NCI-H2171 treated with DMSO at 0.1 percent for 48 hours (cell line): ENCODE data around the gene TRPM4.
"Not testable (repeated sequence)": the region's sequence is repeated elsewhere in the genome, so short reads cannot be mapped to it uniquely, and the experiment has no call there.

Experiments used
- DNase-seq: peaks from one replicate; lab custom pipeline; 2025; lab: John Stamatoyannopoulos, UW

Gene TRPM4

DNA sequence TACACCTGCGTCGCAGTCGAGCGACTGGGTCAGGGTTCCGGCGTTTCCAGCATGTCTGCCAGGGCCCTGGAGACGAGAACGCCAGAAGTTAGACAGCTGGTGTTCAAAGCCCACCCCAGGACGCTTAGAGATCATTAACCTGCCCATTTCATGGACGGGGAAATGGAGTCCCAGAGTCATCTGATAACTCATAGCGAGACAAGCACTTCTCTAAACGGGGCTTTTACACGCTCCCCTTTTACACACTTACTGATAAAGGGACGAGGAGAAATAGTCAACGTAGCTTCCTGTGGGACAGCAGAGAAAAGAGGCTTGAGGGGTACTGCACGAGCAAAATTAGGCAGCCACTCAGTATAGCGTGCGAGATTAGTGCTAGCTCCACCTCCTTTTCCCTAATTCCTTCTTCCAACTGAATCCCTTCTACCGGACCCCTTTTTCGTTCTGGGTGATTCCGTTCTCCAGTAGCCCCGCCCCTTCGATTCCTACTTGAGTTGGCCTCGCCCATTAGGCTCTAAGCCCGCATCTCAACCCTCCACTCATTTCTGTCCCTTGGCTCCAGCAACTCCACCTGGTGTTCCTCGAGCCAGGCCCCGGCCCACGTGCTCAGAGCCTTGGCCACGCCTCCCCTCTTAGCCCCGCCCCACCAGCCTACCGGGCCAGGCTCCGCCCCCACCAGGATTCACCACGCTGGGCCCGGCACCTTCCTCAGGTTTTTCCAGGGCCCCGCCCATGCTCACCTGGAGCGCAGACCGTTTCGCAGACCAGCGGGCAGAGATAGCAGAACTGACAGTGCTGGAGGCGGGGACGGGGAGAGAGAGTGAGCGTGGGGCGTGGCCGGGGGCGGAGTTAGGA, 6.1 kb upstream of the TRPM4 start:
- DNase-seq = peak; percentile 92

DNA sequence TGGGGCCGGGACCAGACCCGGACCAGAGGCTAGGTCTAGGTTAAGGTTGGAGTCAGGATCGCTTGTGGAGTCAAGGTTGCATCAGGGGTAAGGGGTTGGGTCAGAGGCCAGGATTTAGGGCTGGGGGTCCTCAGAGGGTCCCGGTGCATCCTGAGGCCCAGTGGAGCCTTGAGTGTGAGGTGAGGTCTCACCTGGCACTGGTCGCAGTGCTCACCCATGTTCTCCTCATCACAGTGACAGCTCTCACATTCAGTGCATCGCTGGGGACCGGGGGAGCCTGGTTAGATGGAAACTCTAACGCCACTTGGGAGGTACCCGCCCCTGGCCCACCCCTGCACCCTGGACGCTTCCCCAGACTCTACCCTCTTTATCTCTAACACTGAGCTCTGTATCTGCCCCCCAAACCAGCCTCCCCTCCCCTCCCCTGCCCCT, 5.5 kb upstream of the TRPM4 start:
- no peak for DNase-seq

DNA sequence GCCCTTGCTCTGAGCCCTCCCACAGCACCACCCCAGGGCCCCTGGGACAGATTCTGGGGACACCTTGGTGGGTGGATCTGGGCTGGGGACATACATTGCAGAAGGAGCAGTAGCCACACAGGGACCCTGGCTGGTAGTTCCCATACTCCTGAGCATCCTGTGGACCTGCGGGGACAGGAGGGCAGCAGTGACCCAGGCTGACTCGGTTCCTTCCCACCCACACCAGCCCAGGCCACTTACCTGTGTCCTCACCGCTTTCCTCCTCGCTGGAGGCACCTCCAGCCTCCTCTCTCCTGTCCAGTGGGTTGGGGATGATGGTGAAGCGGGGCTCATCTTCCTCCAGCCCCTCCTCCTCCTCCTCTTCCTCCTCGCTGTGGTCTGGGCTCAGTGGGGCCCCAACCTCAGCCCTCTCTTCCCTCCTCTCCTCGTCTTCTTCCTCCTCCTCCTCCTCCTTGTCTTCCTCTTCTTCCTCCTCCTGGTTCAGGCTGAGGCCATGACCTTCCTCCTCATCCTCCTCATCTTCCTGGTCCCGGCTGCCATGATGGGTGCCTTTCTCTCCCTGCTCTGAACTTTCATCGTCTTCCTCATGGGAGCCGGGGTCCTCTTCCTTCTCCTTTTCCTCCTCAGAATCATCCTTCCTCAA, 4.3 kb upstream of the TRPM4 start:
- DNase-seq = no peak

DNA sequence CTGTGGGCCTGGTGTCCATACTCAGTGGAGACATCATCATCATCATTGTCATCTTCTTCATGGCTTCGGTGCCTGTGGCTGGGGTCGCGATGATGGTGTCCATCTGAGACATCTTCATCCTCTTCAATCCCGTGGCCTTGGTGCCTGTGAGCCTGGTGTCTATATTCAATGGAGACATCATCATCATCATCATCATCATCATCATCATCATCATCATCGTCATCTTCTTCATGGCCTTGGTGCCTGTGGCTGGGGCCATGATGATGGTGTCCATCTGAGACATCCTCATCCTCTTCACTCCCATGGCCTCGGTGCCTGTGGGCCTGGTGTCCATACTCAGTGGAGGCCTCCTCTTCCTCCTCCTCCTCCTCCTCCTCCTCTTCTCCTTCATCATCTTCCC, 3.3 kb upstream of the TRPM4 start:
- DNase-seq = no peak

DNA sequence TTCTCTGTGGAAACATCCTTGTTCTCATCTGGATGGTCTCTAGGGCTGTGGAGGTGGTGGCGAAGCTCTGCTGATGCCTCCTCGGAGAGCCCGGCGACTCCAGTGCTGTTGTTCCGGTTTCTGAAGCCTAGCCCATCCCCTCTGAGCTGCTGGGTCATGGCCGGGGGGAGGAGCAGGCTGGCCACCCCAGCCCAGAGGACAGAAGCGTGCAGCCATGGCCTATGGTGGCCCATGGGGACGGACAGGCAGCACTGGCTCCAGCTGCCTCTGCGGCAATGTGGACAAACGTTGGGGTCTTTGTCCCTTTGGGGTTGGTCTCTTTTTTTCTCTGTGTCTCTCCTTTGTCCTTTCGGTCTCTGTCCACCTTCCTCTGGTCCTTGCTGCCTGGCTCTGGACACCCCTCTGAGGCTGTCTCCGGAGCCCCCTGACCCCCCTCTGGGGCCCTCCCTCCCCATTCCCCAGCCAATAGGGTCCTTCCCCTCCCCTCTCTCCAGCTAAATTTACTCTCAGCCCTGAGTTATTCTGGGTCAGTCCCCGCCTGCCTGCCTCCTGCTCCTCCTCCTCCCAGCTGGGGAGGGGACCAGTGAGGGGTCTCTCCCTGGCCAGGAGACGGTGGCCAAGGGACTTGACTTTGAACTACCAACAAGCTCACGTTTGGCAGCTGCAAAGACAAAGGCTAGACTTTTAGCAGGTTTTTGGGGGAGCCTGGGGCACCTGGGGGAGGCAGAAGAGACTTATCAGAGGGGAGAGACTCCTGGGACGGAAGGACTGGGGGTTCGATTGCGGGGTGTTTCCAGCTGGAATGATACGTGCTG, 2.4 kb upstream of the TRPM4 start, which contains the start of gene HRC:
Gene HRC (minus strand): TSS at position 392 of the 815 bp plus-strand sequence. CDS start 159 bp downstream, at position 233.
- no peak for DNase-seq

DNA sequence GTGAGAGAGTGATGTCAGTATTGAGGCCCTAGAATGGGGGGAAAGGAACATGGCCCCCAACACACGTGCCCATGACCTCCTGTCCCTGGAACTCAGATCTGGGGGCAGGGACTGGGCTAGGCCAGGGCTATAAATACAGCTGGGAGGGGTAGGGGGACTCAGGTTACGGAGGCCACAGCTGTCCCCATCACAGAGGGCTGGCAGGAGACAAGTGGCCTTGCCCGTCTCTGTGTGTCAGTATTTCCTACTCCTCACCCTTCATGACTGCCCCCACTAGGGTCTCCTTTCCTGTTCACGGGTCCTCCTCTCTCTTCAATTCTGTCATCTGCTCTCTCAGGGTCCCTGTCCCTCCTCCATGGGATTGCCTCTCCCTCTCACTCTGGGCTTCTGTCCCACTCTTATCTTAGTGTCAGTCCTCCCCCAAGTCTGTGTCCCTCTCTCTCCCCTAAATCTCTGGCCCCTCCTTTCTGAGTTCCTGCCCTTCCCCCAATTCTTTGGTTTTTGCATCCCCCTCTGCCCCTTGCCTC, 1.7 kb upstream of the TRPM4 start:
- no peak for DNase-seq

DNA sequence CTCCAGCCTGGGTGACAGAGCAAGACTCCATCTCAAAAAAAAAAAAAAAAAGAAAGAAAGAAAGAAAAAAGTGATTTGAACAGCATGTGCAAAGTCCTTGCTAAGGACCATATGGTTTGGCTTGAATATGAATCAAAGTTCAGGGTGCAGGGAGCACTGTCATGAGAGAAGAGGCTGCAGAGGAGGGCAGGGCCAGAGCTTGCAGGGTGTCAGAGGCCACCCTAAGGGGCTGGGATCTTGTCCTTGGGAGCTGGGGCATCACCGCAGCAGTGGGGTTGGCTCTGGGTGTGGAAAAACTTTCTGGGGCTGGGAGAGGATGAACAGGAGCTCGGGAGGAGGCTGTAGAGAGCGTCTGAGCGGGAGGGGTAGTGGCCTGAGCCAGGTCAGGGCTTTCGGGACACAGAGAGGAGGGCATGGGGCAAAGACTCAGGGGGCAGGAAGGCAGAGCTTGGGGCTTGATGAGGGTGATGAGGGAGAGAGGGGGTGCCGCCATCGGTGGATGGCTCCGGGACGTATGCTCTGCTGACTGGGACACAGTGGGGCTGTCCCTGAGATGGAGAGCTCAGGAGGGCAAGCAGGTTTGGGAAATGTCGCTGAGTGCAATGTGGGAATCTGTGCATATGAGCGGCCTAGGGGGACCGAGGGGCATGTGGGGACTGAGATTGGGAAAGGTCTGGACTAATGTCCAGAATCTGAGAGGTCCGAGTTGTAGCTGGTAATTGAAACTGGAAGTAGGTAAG, 3.0 kb downstream of the TRPM4 start:
- DNase-seq = no peak

DNA sequence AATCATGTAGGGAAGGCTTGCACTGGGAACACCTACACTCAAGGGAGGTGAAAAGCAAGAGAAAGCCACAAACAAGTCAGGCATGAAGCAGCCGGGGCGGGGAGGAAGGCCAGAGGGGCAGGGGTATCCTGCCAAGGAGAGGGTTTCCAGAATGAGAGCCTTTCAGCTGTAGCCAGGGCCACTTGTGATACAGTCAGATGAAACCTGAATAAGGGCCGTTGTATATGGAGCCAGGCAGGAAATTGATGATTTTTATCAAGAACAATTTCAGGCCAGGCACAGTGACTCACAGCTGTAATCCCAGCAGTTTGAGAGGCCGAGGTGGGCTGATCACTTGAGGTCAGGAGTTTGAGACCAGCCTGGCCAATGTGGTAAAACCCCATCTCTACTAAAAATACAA, 4.4 kb downstream of the TRPM4 start:
- DNase-seq = no peak

DNA sequence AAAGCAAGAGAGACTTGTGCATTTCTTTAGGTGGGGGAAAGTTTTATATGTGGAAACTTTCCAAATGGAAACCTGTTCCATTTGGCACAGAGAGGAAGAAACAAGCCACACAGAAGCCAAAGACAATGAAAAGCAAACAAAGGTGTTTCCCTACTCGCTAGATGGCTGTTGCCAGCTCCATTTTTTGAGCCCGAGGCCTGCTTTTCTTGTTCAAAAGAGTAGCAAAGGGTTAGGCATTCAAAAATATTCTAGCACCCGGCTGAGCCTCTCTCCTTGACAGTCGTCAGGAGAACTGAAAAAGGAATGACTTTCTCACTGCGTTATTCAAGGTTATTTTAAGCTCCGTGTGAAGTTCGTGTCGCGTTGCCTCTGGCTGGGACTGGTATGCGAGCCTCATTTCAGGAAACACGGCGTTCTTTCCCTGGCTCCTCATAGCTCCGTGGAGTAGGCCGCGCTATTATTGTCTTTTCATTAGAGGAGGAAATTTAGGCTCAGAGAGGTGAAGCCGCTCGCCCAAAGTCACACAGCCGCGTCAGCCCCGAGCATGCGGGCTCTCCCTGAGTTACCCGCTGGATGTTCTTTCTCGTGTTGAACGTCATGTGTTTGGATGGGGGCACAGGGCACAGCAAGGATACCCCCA, 7.6 kb downstream of the TRPM4 start:
- DNase-seq = no peak

DNA sequence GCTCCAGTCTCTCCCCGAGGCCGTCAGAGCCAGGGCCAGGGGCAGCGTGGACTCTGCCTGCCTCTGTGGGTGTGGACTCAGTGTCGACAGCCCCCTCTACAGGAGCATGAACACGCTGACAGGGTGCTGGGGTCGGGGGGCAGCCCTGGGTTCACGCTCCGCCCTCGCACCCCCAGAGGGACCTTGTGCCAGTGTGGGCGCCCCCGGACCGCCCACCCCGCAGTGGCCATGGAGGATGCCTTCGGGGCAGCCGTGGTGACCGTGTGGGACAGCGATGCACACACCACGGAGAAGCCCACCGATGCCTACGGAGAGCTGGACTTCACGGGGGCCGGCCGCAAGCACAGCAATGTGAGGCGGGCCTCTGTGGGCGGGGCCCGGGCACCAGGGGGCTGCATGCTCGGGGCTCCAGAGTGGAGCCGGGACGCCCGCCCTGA, 8.3 kb downstream of the TRPM4 start:
- no peak for DNase-seq

DNA sequence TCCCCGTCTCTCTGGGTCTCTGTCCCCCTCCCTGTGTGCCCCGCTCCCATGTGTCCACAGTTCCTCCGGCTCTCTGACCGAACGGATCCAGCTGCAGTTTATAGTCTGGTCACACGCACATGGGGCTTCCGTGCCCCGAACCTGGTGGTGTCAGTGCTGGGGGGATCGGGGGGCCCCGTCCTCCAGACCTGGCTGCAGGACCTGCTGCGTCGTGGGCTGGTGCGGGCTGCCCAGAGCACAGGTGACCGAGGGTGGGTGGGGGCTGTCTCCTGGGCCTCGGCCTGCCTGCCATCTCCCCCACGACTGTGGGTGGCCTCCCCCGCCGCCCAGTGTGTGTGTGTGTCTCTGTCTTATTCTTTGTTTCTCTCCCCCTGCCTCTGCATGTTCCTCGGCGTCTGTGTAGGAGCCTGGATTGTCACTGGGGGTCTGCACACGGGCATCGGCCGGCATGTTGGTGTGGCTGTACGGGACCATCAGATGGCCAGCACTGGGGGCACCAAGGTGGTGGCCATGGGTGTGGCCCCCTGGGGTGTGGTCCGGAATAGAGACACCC, 10.3 kb downstream of the TRPM4 start:
- no peak for DNase-seq

DNA sequence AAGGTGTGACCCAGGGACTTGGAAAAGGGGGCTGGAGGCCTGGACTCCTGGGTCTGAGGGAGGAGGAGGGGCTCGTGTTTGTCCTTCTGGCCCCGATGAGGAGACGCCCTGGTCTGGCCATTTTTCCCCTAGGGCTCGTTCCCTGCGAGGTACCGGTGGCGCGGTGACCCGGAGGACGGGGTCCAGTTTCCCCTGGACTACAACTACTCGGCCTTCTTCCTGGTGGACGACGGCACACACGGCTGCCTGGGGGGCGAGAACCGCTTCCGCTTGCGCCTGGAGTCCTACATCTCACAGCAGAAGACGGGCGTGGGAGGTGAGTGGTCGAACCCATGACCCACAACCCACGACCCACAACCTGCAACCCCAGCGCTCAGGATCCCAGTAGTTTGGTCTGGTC, 10.8 kb downstream of the TRPM4 start:
- DNase-seq = no peak

DNA sequence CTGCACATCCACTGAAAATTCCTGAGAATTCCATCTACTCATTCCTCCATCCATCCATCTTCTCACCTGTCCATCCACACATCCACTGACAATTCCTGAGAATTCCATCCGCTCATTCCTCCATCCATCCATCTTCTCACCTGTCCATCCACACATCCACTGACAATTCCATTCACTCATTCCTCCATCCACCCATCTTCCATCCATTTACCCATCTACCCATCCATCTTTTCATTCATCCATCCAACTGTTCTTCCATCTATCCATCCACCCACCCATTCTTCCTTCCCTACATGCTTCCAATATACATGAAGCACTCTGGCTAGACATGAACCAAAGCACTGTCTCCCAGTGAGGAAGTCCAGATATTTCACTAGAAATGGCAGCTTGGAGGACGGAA, 15.6 kb downstream of the TRPM4 start:
- DNase-seq = no peak

DNA sequence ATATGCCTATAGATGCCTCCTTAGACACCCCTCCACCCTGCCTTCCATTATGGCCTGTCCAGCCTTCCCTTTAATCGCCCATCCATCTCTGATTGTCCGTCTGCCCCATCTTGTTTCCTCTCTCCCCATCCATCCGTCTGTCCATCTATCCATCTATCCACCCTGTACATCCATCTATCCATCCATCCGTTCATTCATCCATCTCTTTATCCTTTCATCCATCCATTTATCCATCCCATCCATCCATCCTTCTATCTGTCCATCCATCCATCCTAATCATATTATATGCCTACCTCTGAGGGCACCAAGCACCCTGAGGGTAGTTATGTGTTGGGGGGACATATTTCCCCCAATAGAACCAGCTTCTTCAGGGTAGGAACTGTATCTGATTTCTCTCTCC, 23.1 kb downstream of the TRPM4 start:
- DNase-seq = no peak

DNA sequence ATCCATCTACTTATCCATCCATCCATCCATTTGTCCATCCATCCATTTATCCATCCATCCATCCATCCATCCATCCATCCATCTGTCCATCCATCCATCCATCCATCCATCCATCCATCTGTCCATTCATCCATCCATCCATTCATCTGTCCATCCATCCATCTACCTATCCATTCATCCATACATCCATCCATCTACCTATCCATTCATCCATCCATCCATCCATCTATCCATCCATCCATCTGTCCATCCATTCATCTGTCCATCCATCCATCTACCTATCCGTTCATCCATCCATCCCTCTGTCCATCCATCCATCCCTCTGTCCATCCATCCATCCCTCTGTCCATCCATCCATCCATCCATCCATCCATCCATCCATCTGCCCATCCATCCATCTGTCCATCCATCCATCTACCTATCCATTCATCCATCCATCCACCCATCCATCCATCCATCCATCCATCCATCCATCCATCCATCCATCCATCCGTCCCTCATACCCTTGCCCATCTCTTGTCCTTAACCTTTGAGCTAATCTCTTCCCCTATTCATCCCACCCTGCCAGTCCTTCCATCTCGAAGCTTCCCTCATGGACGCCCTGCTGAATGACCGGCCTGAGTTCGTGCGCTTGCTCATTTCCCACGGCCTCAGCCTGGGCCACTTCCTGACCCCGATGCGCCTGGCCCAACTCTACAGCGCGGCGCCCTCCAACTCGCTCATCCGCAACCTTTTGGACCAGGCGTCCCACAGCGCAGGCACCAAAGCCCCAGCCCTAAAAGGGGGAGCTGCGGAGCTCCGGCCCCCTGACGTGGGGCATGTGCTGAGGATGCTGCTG, 24.6 kb downstream of the TRPM4 start:
- DNase-seq = not testable (repeated sequence)

DNA sequence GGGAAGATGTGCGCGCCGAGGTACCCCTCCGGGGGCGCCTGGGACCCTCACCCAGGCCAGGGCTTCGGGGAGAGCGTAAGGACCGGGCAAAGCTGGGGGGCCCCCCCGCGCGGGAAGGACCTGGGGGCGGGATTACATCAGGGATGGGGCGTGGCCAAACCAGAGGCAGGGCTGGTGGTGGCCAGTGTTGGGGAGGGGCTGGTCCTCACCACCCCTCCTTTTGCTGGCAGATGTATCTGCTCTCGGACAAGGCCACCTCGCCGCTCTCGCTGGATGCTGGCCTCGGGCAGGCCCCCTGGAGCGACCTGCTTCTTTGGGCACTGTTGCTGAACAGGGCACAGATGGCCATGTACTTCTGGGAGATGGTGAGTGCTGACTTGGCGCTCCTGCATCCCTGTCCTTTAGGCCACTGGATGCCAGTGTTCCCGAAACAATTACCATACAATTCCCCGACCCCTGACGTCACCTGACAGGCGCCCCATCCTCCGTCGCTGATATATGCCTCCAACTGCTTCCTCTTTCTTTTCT, 25.3 kb downstream of the TRPM4 start:
- DNase-seq = no peak

DNA sequence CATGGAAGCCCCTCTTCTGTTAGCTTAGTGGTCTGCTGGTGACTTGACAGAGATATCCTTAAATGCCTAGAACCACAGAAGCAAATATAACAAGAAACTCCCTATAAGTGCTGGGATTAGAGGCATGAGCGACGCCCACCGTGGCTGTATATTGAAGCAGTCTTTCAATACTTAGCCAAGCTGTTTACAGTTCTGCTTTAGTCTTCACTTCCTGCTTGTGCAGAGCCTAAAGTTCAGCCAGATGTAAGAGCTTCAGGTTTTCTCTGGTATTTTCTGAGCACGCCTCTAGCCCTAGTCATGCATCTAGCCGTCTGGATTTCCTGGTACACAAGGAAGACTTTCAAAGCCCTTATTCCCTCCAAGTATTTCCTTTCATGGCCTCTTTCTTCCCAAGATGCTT, 28.5 kb downstream of the TRPM4 start:
- DNase-seq = no peak

DNA sequence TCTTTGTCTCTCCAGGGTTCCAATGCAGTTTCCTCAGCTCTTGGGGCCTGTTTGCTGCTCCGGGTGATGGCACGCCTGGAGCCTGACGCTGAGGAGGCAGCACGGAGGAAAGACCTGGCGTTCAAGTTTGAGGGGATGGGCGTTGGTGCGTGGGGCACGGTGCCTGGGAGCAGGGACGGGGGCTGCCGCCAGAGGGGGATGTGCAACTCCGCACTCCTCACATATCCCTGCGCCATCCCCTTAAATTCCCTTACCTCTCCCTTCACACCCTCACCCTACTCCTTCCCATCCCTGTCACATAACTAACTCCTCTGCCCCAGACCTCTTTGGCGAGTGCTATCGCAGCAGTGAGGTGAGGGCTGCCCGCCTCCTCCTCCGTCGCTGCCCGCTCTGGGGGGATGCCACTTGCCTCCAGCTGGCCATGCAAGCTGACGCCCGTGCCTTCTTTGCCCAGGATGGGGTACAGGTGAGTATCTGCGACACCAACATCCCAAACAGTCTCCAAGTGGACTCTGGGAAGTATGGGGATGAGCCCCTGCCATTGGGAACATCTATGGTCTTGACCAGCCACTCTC, 31.1 kb downstream of the TRPM4 start:
- no peak for DNase-seq

DNA sequence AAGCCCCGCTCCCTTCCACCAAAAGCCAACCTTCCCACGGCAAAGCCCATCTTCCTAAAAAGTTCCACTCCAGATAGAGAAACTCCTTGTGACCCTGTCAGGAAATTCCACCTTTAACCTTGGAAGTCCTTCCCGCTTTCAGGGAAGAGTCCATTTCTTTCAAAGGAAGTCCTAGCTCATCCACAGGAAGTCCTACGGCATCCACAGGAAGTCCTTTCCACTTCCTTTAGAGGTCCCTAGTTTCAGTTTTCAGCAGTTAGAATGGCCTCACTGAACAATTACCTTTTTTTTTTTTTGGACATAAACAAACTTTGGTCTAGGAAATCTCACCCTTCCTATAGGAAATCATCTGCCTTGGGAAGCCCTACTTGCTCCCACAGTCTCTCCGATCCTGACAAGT, 31.7 kb downstream of the TRPM4 start:
- no peak for DNase-seq
